AG09309 (cell line): Measurements from ENCODE around the gene TBC1D7.

Experiments
- DNase-seq: peaks from one replicate; pipeline ENCODE4 v3.0.0-alpha.2; 2010; ENCODE audit warnings: low read depth
- H3K4me3 ChIP-seq: 2 replicates; pipeline ENCODE4 v1.5.1; 2011; ENCODE audit warnings: mild to moderate bottlenecking, low read depth, low read length, moderate library complexity; ENCODE audit not compliant: control insufficient read depth
- CTCF ChIP-seq: IDR thresholded peaks from 2 replicates; pipeline ENCODE4 v1.5.1; 2011; ENCODE audit warnings: mild to moderate bottlenecking, low read depth, low read length, inconsistent platforms; ENCODE audit not compliant: insufficient read depth, control insufficient read depth; ENCODE audit errors: missing control alignments

The TBC1D7 gene

GRCh38 chr6:13367396-13367795 lies 39.1 kb upstream of the TBC1D7 start:
- no peak for TF ChIP-seq CTCF
- no peak overlapping the region for H3K4me3 ChIP-seq
- no peak for DNase-seq

DNA sequence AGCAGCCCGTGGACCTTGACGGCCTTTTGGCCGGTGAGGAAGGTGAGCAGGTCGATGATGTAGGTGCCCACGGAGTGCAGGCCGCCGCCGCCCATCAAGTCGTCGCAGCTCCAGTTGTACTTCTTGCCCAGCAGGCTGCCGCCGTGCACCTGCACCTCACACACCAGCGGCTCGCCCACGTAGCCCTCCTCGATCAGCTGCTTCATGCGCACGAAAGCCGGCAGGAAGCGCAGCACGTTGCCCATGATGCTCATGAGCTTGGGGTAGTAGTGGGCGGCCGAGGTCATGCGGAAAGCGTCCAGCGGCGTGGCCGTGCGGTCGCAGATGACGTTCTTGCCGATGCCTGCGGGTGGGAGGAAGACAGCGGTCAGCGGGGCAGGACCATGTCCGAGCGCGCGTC lies 37.0 kb upstream of the TBC1D7 start:
- no peak for TF ChIP-seq CTCF
- no peak overlapping the region for H3K4me3 ChIP-seq
- DNase-seq, result no peak

DNA sequence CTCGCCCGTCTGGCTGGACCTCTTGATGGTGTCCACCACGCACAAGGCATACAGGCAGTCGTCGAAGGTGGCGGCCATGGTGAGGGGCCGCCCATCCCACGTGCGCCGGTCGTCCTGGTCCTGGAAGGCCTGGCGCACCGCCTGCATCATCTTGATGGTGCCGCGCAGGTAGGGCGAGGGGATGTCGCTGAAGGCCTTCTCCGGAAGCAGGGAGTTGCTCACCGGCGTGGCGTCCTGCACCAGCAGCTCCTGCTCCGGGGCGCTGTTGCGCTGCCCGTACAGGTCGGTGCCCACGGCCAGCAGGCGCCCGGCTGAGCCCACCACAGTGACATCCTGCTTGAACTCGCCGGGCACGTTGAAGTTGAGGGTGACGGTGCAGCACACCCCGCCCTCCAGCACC lies 36.5 kb upstream of the TBC1D7 start:
- DNase-seq, result no peak
- H3K4me3 ChIP-seq, result no peak overlapping the region
- no peak for TF ChIP-seq CTCF

DNA sequence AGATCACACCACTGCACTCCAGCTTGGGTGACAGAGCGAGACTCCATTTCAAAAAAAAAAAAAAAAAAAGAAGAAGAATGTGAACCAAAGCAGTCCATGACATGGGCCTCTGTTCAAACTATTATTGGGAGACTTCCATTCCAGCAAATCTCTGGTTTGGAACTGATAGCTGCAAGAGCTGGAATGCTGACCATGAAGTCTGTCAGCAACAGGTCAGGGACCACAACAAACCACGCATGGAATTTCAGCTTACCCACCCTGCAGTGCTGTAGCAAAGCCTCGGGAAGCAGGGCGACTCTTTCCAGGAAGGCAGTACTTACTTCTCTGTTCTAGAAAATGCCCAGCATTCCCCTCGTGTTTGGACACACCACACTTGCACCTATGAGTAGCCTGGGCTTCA lies 34.1 kb upstream of the TBC1D7 start:
- no peak for TF ChIP-seq CTCF
- no peak for DNase-seq

DNA sequence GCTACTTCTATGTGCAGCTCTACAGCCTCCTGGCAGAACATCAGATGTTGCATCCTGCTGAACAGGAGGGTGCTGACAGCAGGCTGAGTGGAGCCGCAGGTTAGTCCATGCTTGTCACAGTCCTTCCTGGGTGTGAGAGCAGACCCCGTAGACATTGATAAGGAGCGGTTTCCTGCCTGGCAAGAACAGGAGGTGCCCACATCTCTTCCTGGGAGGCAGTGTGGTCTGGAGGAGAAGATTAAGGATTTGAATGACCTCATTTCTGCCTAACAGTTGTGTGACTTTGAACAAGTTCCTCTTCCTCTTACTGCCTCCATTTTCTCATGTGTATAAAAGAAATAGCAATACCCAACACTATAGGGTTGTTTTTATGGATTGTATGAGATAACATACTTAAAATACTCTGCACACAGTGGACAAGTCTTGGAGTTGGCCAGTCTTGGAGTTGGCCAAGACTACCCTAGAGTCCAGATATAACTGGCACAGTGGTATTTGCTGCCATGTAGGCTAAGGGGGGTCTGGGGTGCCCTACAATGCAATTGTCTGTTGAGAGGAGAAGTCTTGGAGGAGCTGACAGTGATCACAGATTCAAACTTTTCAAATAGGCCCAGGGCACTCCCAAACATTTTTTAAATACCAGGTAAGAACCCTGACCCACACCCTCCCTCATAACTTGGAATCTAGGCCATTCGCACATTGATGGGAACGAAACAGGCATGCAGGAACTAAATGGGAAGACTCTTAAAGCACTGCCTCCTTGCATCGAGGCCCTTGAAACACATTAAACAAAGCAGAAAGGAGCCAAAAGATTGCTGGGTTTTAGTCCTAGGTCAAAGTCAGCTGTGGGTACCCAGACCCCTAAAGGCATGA lies 32.6 kb upstream of the TBC1D7 start:
- DNase-seq, result no peak
- no peak for TF ChIP-seq CTCF
- H3K4me3 ChIP-seq, result no peak overlapping the region

More for the DNA sequence above, 34.1 kb upstream of the TBC1D7 start:
- H3K4me3 ChIP-seq, result no peak overlapping the region

- no peak for TF ChIP-seq CTCF
- no peak for DNase-seq
Observed at GRCh38 chr6:13359287-13359686, 30.9 kb upstream of the TBC1D7 start.

More at GRCh38 chr6:13359287-13359686, 30.9 kb upstream of the TBC1D7 start:
- H3K4me3 ChIP-seq, result no peak overlapping the region
